HepG2 (cell line): ENCODE measurements around the gene ZDHHC18. TPM values are rescaled to one million over a fixed set of nuclear protein-coding genes. Genes with fewer than 3 reads are reported as not detected.

Experiments used
- ATAC-seq: fragments of 200-7000 bp; cut with Tn5 transposase; 3 replicates; pipeline ENCODE4 v1.9.1; 2020; ENCODE audit warnings: mild to moderate bottlenecking, moderate library complexity
- BruUV-seq: library from RNA; stranded (reverse); fragments of 400-500 nt; replicated peaks from 2 replicates; lab custom pipeline; 2021; lab: Mats Ljungman, UMichigan
- CTCF ChIA-PET: fragments of 300-600 bp; formaldehyde crosslinking; extraction: SDS; loops from one replicate; lab custom pipeline; 2021; ENCODE audit warnings: low total read pairs, inconsistent platforms, low intra/inter-chr PET ratio; lab: Yijun Ruan, JAX
- POLR2A ChIA-PET: fragments of 350-600 bp; sonication (Branson Sonifier 250); formaldehyde crosslinking; loops from one replicate; lab custom pipeline; 2020; ENCODE audit warnings: antibody characterized with exemption, inconsistent platforms; lab: Yijun Ruan, JAX
- DNase-seq: peaks from one replicate; pipeline ENCODE4 v3.0.0-alpha.2; 2015; ENCODE audit warnings: low spot score
- FAIRE-seq: peaks from 3 replicates; lab custom pipeline; 2011; peaks lifted over from hg19 to GRCh38; lab: Jason Lieb, UNC
- H2AFZ ChIP-seq: one replicate; pipeline ENCODE4 v1.6.1; 2011; ENCODE audit warnings: low read length, inconsistent platforms
- H3K27ac ChIP-seq: fragments of 300-600 bp; 3 replicates; pipeline ENCODE4 v1.8.0; 2011; ENCODE audit warnings: mixed run types, mild to moderate bottlenecking, mixed read lengths, low read length, inconsistent platforms; ENCODE audit not compliant: insufficient read depth; ENCODE audit errors: extremely low read length
- H3K27me3 ChIP-seq, 2 experiments: fragments of 200-600 bp in 1 of 2; 2 replicates in 1 of 2; 3 replicates in 1 of 2; pipeline versions ENCODE4 v1.6.0 to v1.8.0; 2011; ENCODE audit warnings: low read length in 2 of 2, mild to moderate bottlenecking in 2 of 2, moderate library complexity in 2 of 2, inconsistent platforms in 1 of 2; ENCODE audit not compliant: insufficient read depth in 2 of 2, control insufficient read depth in 1 of 2
- H3K36me3 ChIP-seq, 2 experiments: fragments of 200-600 bp in 1 of 2; replicated peaks in 1 of 2; 2 replicates in 1 of 2; 3 replicates in 1 of 2; pipeline versions ENCODE4 v1.5.1 to v1.8.0; 2011; ENCODE audit warnings: low read length in 2 of 2, inconsistent platforms in 1 of 2; ENCODE audit not compliant: insufficient read depth in 2 of 2, control insufficient read depth in 1 of 2
- H3K4me1 ChIP-seq: 2 replicates; pipeline ENCODE4 v1.5.1; 2012; ENCODE audit warnings: low read length, inconsistent platforms; ENCODE audit not compliant: insufficient read depth
- H3K4me2 ChIP-seq: 2 replicates; pipeline ENCODE4 v1.6.0; 2011; ENCODE audit warnings: low read depth, low read length, inconsistent platforms
- H3K4me3 ChIP-seq, 3 experiments: fragments of 200-600 bp in 1 of 3; sonication (generic), shearing (Covaris generic) in 1 of 3; replicated peaks in 1 of 3; 2 replicates each; pipeline ENCODE4 v1.5.1; 2011 to 2016; ENCODE audit warnings: low read length in 3 of 3, inconsistent platforms in 2 of 3, low read depth in 2 of 3, mild to moderate bottlenecking in 2 of 3, control low read depth in 1 of 3, mixed read lengths in 1 of 3; ENCODE audit not compliant: insufficient read depth in 1 of 3
- H3K79me2 ChIP-seq: one replicate; pipeline ENCODE4 v1.6.1; 2011; ENCODE audit warnings: low read length, inconsistent platforms; ENCODE audit not compliant: insufficient read depth
- H3K9ac ChIP-seq: 2 replicates; pipeline ENCODE4 v1.6.0; 2011; ENCODE audit warnings: mild to moderate bottlenecking, low read depth, low read length, inconsistent platforms; ENCODE audit not compliant: insufficient read depth
- H3K9me3 ChIP-seq: 2 replicates; pipeline ENCODE4 v1.5.1; 2012; ENCODE audit warnings: mild to moderate bottlenecking, low read length
- H4K20me1 ChIP-seq: 2 replicates; pipeline ENCODE4 v1.6.0; 2011; ENCODE audit warnings: inconsistent platforms, mild to moderate bottlenecking, low read length, moderate library complexity; ENCODE audit not compliant: insufficient read depth
- BHLHE40 ChIP-seq: IDR thresholded peaks from 2 replicates; pipeline ENCODE4 v1.6.1; 2011; ENCODE audit warnings: low read length, improper control_type of control experiment
- DNMT3B ChIP-seq: conservative IDR thresholded peaks from 2 replicates; pipeline ENCODE4 v1.6.1; 2016; ENCODE audit warnings: missing biosample characterization, control low read depth
- MATR3 ChIP-seq: sonication (generic); formaldehyde crosslinking; IDR thresholded peaks from 2 replicates; pipeline ENCODE4 v1.4.0; 2020; ENCODE audit warnings: missing genetic modification reagents
- NAIF1 ChIP-seq: sonication (generic); formaldehyde crosslinking; IDR thresholded peaks from 2 replicates; pipeline ENCODE4 v1.5.0; 2020; ENCODE audit warnings: mild to moderate bottlenecking, missing genetic modification reagents, borderline replicate concordance
- RAD51 ChIP-seq: fragments of 450-650 bp; IDR thresholded peaks from 2 replicates; pipeline ENCODE4 v1.6.1; 2016; ENCODE audit warnings: borderline replicate concordance
- SMAD1 ChIP-seq: sonication (generic); formaldehyde crosslinking; IDR thresholded peaks from 2 replicates; pipeline ENCODE4 v1.4.0; 2020; ENCODE audit warnings: missing genetic modification reagents, low read depth, mild to moderate bottlenecking, borderline replicate concordance
- SP5 ChIP-seq: IDR thresholded peaks from 2 replicates; pipeline ENCODE4 v1.6.1; 2016; ENCODE audit warnings: low read depth, borderline replicate concordance
- ZKSCAN1 ChIP-seq: fragments of 150-350 bp; IDR thresholded peaks from 2 replicates; pipeline ENCODE4 v1.6.1; 2014; ENCODE audit warnings: low read length
- ZKSCAN5 ChIP-seq: sonication (generic); formaldehyde crosslinking; IDR thresholded peaks from 2 replicates; pipeline ENCODE4 v1.5.1; 2020; ENCODE audit warnings: mild to moderate bottlenecking, missing genetic modification reagents
- ZNF256 ChIP-seq: sonication (generic); formaldehyde crosslinking; conservative IDR thresholded peaks from 2 replicates; pipeline ENCODE4 v1.4.0; 2020; ENCODE audit warnings: missing genetic modification reagents
- ZNF350 ChIP-seq: sonication (generic); formaldehyde crosslinking; IDR thresholded peaks from 2 replicates; pipeline ENCODE4 v1.4.0; 2020; ENCODE audit warnings: mild to moderate bottlenecking, low read depth, missing genetic modification reagents, borderline replicate concordance
- ZNF746 ChIP-seq: sonication (generic); formaldehyde crosslinking; IDR thresholded peaks from 2 replicates; pipeline ENCODE4 v1.8.0; 2022; ENCODE audit warnings: mild to moderate bottlenecking, missing genetic modification reagents
- ZNF788 ChIP-seq: sonication (generic); formaldehyde crosslinking; IDR thresholded peaks from 2 replicates; pipeline ENCODE4 v1.5.0; 2020; ENCODE audit warnings: mild to moderate bottlenecking, missing genetic modification reagents, borderline replicate concordance
- WGBS: methylation state at CpG from one replicate; pipeline ENCODE4 v1.1.6; 2017; ENCODE audit warnings: low lambda C conversion rate; 5-methylcytosine and 5-hydroxymethylcytosine counted together
- in situ Hi-C: cut with HindIII; loops from 2 replicates; pipeline ENCODE4 v1.10.0; 2017; ENCODE audit warnings: low pct_unique_long_range_greater_than_20kb; ENCODE audit not compliant: extremely low pct_ligation_motif_present
- intact Hi-C: fragments of 100-400 bp; cut with micrococcal nuclease; formaldehyde crosslinking; loops from one replicate; pipeline ENCODE4 v1.10.0; 2022; ENCODE audit not compliant: unreplicated experiment
- polyA plus RNA-seq, 8 experiments: library from polyadenylated mRNA; depleted of rRNA in 3 of 8; stranded (reverse) in 7 of 8; unstranded in 1 of 8; fragments of >200 nt; fragmentation: Illumina TruSeq in 4 of 8; extraction: Trizol in 4 of 8; gene quantifications; 2 replicates each; pipeline versions ENCODE4 v1.2.1 to v1.2.3, GENCODE V29; 2011 to 2016; ENCODE audit warnings: low read depth in 4 of 8, missing spikeins in 1 of 8, mixed read lengths in 1 of 8; ENCODE audit not compliant: insufficient read depth in 1 of 8
- total RNA-seq, 5 experiments: library from RNA; depleted of rRNA; stranded (reverse); fragments of >200 nt; fragmentation: Illumina TruSeq; extraction: Trizol; gene quantifications; 2 replicates each; pipeline ENCODE4 v1.2.3, GENCODE V29; 2016; ENCODE audit warnings: low read depth in 1 of 5
- TF ChIP-seq, protein P1 (sequence below): sonication (generic); formaldehyde crosslinking; IDR thresholded peaks from 2 replicates; pipeline ENCODE4 v1.8.0; 2022; ENCODE audit warnings: mild to moderate bottlenecking, missing genetic modification reagents, moderate library complexity
- TF ChIP-seq, protein P2 (sequence below): IDR thresholded peaks from 2 replicates; pipeline ENCODE4 v1.6.1; 2016; ENCODE audit warnings: low read depth

Gene ZDHHC18
- total and polyA plus RNA-seq, 2 of the 13 experiments (the other 11 are each of a cell fraction or from before 2014, with no cell fraction given): 13.2 to 35.3 TPM

DNA sequence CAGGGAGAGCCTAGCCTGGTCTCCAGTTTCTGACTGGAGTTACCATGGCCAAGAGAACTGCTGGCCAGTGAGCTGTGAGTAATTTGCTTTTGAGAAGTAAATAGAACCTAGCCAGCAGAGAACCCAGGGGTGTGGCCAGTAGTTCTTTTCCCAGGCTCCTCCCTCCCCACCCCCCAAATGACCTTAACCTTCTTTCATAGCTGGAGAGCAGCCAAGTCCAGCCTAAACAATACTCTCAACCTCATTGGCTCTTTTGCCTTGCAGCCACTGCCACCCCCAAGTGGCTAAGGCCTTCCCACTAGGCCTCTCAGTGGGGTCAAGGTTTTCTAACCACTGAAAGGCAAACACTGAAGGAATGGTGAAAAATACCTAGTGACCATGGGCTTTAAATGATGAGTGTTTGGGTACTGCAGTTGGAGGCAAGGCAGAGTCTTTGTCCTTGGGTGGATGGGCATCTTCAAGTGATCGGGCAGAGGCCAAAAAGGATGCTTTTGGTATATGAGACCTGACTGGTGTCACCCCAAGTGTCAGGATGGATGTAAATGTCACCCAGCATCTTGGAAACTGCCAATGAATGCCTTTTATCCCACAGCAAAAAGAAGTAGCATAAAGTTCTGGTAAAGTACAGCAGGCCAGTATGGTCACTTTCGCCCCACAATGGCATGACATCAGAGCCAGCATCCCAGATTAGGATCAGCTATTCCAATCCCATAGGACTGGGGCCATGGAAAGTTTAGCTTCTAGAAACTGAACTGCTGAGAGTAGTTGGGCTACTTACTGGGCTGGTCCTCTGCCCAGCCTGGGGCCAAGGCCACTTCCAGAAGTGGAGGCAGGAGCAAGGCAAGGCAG, 42.2 kb upstream of the ZDHHC18 start (continued):
- 0 out of 2 replicates have a peak, but pooled peaks have one; percentile 40 for TF ChIP-seq DNMT3B
- peak; percentile 96 for TF ChIP-seq ZNF350 (CRISPR knock-in tag)
- no peak for TF ChIP-seq ZNF256 (CRISPR knock-in tag)
- no peak for TF ChIP-seq BHLHE40
- no peak for TF ChIP-seq RAD51
- TF ChIP-seq SP5 (CRISPR knock-in tag): peak; percentile 76
- peak; percentile 69; the same call in 1 of the 2 replicates for TF ChIP-seq ZNF788 (CRISPR knock-in tag)
- peak; percentile 85 for TF ChIP-seq ZNF746 (CRISPR knock-in tag)

DNA sequence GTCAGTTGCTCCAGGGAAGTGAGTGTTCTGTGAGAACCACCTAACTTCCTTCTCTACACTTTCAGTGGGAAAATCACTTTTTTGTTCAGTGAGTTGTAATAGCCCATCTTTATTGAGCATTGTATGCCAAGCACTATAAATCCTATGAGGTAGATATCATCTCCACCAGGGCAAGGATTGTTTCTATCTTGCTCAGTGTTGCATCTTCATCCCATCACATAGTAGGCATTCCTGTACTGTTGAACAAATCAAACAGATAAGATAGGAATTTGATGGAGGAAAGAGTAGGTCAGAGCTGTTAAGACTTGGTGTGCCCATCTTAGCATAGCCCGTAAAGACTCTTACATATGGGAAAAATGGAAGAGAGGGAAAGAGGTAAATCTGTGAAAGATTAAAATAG, 41.6 kb upstream of the ZDHHC18 start:
- POLR2A ChIA-PET: interaction anchor here (0.6 to 7.0 kb wide), 5 partner anchors 13 to 176 kb away, joined by 3 to 127 read pairs (median 20); partner anchors contain the start of gene ARID1A
- H3K9me3 ChIP-seq: no peaks in the 10 kb centered on the region
- H3K27ac ChIP-seq: peak overlapping the region; percentile 97
- DNase-seq: no peak
- CTCF ChIA-PET: no interaction called here
- peaks cover 3 to 9% of the 10 kb centered on the region in 2 experiments for H3K36me3 ChIP-seq
- H3K9ac ChIP-seq: peak overlapping the region; percentile 22
- in situ Hi-C loops (loop anchor here (5.0 kb wide), 2 partner anchors 93 to 183 kb away; no protein-coding TSS in a partner anchor), intact Hi-C loops (loop anchor here (5.0 kb wide), 2 partner anchors 88 to 108 kb away; partner anchors contain the start of gene ARID1A)
- H3K79me2 ChIP-seq: peaks cover 8% of the 10 kb centered on the region
- TF ChIP-seq ZKSCAN5 (no peak), MATR3 (no peak), ZKSCAN1 (peak; percentile 72; the same call in 1 of the 2 replicates), NAIF1 (CRISPR knock-in tag) (0 out of 2 replicates have a peak, but pooled peaks have one; percentile 9), SMAD1 (CRISPR knock-in tag) (no peak)
- TF ChIP-seq, protein P1, sequence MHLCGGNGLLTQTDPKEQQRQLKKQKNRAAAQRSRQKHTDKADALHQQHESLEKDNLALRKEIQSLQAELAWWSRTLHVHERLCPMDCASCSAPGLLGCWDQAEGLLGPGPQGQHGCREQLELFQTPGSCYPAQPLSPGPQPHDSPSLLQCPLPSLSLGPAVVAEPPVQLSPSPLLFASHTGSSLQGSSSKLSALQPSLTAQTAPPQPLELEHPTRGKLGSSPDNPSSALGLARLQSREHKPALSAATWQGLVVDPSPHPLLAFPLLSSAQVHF (CRISPR knock-in tag): no peak
- TF ChIP-seq, protein P2, sequence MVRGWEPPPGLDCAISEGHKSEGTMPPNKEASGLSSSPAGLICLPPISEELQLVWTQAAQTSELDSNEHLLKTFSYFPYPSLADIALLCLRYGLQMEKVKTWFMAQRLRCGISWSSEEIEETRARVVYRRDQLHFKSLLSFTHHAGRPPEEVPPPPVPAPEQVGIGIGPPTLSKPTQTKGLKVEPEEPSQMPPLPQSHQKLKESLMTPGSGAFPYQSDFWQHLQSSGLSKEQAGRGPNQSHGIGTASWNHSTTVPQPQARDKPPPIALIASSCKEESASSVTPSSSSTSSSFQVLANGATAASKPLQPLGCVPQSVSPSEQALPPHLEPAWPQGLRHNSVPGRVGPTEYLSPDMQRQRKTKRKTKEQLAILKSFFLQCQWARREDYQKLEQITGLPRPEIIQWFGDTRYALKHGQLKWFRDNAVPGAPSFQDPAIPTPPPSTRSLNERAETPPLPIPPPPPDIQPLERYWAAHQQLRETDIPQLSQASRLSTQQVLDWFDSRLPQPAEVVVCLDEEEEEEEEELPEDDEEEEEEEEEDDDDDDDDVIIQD (CRISPR knock-in tag): no peak
- no peak for FAIRE-seq
- H2AFZ ChIP-seq: no peak overlapping the region
- H3K4me2 ChIP-seq: peak overlapping the region; percentile 66
- 100% methylated on average over 1 of the region's 1 CpG for WGBS
- peaks cover 66% of the 10 kb centered on the region for H3K4me1 ChIP-seq
- H3K27me3 ChIP-seq: no peaks in the 10 kb centered on the region; a peak in 1 of 5 replicates
- no peaks in the 10 kb centered on the region for H4K20me1 ChIP-seq
- ATAC-seq: no peak
- peak overlapping the region in 1 of 3 experiments; percentile 17; a peak in 1 of 6 replicates for H3K4me3 ChIP-seq
- no TSS peak for BruUV-seq
